OCI-LY7 (cell line): ENCODE data around the gene SEZ6L.

Experiments
- EZH2phosphoT487 ChIP-seq: fragments of 200-600 bp; sonication (generic); IDR thresholded peaks from 2 replicates; pipeline ENCODE4 v1.6.1; 2018; ENCODE audit warnings: low read depth, borderline replicate concordance, mild to moderate bottlenecking, mixed run types, antibody characterized with exemption, low read length, moderate library complexity, mixed read lengths
- TF ChIP-seq, protein P1 (sequence below): fragments of 200-600 bp; sonication (generic); conservative IDR thresholded peaks from 2 replicates; pipeline ENCODE4 v1.5.1; 2014; ENCODE audit warnings: mild to moderate bottlenecking, antibody characterized with exemption, low read length, moderate library complexity, mixed read lengths

DNA sequence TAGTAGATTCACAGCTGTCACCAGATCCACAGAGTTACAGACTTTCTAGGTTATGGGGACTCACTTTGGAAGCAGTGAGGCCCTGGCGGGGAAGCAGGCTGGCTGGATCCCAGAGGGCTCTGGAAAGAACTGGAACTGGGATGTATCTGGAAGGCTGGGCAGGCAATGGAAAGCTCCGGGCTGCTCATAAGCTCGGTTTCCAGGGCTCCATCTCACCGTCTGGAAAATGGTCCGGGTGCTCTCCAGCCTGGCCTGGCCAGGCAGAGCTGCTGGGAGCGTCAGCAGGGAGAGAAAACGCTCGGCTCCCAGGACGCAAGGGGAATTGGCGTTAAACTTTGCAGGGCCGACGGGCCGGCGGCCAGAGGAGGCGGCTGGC lies 335 bp upstream of the SEZ6L start:
- TF ChIP-seq, protein P1, sequence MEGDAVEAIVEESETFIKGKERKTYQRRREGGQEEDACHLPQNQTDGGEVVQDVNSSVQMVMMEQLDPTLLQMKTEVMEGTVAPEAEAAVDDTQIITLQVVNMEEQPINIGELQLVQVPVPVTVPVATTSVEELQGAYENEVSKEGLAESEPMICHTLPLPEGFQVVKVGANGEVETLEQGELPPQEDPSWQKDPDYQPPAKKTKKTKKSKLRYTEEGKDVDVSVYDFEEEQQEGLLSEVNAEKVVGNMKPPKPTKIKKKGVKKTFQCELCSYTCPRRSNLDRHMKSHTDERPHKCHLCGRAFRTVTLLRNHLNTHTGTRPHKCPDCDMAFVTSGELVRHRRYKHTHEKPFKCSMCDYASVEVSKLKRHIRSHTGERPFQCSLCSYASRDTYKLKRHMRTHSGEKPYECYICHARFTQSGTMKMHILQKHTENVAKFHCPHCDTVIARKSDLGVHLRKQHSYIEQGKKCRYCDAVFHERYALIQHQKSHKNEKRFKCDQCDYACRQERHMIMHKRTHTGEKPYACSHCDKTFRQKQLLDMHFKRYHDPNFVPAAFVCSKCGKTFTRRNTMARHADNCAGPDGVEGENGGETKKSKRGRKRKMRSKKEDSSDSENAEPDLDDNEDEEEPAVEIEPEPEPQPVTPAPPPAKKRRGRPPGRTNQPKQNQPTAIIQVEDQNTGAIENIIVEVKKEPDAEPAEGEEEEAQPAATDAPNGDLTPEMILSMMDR = no peak
- TF ChIP-seq EZH2phosphoT487 = no peak
